MM.1S (cell line): ENCODE measurements around the gene DIP2C.

Source experiments
- DNase-seq: peaks from one replicate; pipeline ENCODE4 v3.0.0-alpha.2; 2015
- H2AFZ ChIP-seq: fragments of 300-600 bp; sonication (generic); 2 replicates; pipeline ENCODE4 v1.6.0; 2016; ENCODE audit warnings: antibody characterized with exemption, low read length
- H3F3A ChIP-seq: fragments of 300-600 bp; sonication (generic); 2 replicates; pipeline ENCODE4 v1.6.1; 2016; ENCODE audit warnings: mild to moderate bottlenecking, antibody characterized with exemption, low read length, moderate library complexity, mixed read lengths; ENCODE audit not compliant: insufficient read depth
- H3K27ac ChIP-seq: fragments of 300-600 bp; sonication (generic); 2 replicates; pipeline ENCODE4 v1.5.1; 2016; ENCODE audit warnings: mild to moderate bottlenecking, low read length
- H3K27me3 ChIP-seq: fragments of 300-600 bp; sonication (generic); replicated peaks from 2 replicates; pipeline ENCODE4 v1.6.0; 2016; ENCODE audit warnings: low read length; ENCODE audit not compliant: insufficient read depth
- H3K36me3 ChIP-seq: fragments of 300-600 bp; sonication (generic); replicated peaks from 2 replicates; pipeline ENCODE4 v1.6.1; 2016; ENCODE audit warnings: mild to moderate bottlenecking, low read length, mixed read lengths; ENCODE audit not compliant: insufficient read depth
- H3K4me1 ChIP-seq: fragments of 300-600 bp; sonication (generic); 2 replicates; pipeline ENCODE4 v1.6.1; 2016; ENCODE audit warnings: low read length, mixed read lengths
- H3K4me2 ChIP-seq: fragments of 300-600 bp; sonication (generic); 2 replicates; pipeline ENCODE4 v1.6.0; 2016; ENCODE audit warnings: low read depth, low read length
- H3K4me3 ChIP-seq: fragments of 300-600 bp; sonication (generic); 2 replicates; pipeline ENCODE4 v1.5.1; 2016; ENCODE audit warnings: low read length, mixed read lengths
- H3K79me2 ChIP-seq: fragments of 300-600 bp; sonication (generic); 2 replicates; pipeline ENCODE4 v1.6.1; 2016; ENCODE audit warnings: mixed run types, low read length, mixed read lengths
- H3K9ac ChIP-seq: fragments of 300-600 bp; sonication (generic); 2 replicates; pipeline ENCODE4 v1.6.1; 2016; ENCODE audit warnings: low read length, mixed read lengths
- H3K9me2 ChIP-seq: fragments of 300-600 bp; sonication (generic); replicated peaks from 2 replicates; pipeline ENCODE4 v1.6.1; 2016; ENCODE audit warnings: mild to moderate bottlenecking, low read length, mixed read lengths; ENCODE audit not compliant: insufficient read depth
- H3K9me3 ChIP-seq: fragments of 300-600 bp; sonication (generic); replicated peaks from 2 replicates; pipeline ENCODE4 v1.6.1; 2016; ENCODE audit warnings: mild to moderate bottlenecking, low read length, mixed read lengths; ENCODE audit not compliant: insufficient read depth
- H4K20me1 ChIP-seq: fragments of 300-600 bp; sonication (generic); 2 replicates; pipeline ENCODE4 v1.6.1; 2016; ENCODE audit warnings: mild to moderate bottlenecking, low read length, moderate library complexity, mixed read lengths; ENCODE audit not compliant: insufficient read depth
- CTCF ChIP-seq: fragments of 300-600 bp; sonication (generic); IDR thresholded peaks from 2 replicates; pipeline ENCODE4 v1.5.1; 2016; ENCODE audit warnings: antibody characterized with exemption, low read length, mixed read lengths
- EZH2 ChIP-seq: fragments of 300-600 bp; sonication (generic); optimal IDR thresholded peaks from 2 replicates; pipeline ENCODE3; 2017; ENCODE audit warnings: low read depth, mild to moderate bottlenecking, antibody characterized with exemption, low read length, mixed read lengths
- EZH2phosphoT487 ChIP-seq: fragments of 300-600 bp; sonication (generic); IDR thresholded peaks from 2 replicates; pipeline ENCODE4 v1.6.1; 2018; ENCODE audit warnings: antibody characterized with exemption, low read length

The DIP2C gene

GRCh38 chr10:416091-416515, 273.4 kb downstream of the DIP2C start:
- Histone ChIP-seq H3K27ac (no peak overlapping the region), H3K9ac (no peak overlapping the region), H3K9me2 (no peaks in the 10 kb centered on the region), H3K9me3 (no peaks in the 10 kb centered on the region), H3F3A (no peaks in the 10 kb centered on the region), H4K20me1 (no peaks in the 10 kb centered on the region), H3K4me3 (no peak overlapping the region), H2AFZ (no peak overlapping the region), H3K79me2 (no peaks in the 10 kb centered on the region), H3K27me3 (no peaks in the 10 kb centered on the region), H3K4me2 (no peak overlapping the region), H3K4me1 (no peaks in the 10 kb centered on the region), H3K36me3 (no peaks in the 10 kb centered on the region)
- 0 out of 2 replicates have a peak, but pooled peaks have one; percentile 3 for TF ChIP-seq CTCF
- TF ChIP-seq EZH2phosphoT487 = no peak
- no peak for DNase-seq

- H3K27ac ChIP-seq = no peak overlapping the region
- H3K9me2 ChIP-seq = no peaks in the 10 kb centered on the region
- H4K20me1 ChIP-seq = no peaks in the 10 kb centered on the region
- no peak for DNase-seq
- H3K4me1 ChIP-seq = no peaks in the 10 kb centered on the region
- no peak overlapping the region for H3K4me2 ChIP-seq
- no peaks in the 10 kb centered on the region for H3F3A ChIP-seq
- no peaks in the 10 kb centered on the region for H3K27me3 ChIP-seq
- H3K4me3 ChIP-seq = no peak overlapping the region
- H3K9ac ChIP-seq = no peak overlapping the region
- no peaks in the 10 kb centered on the region for H3K9me3 ChIP-seq
- H3K36me3 ChIP-seq = no peaks in the 10 kb centered on the region
- H3K79me2 ChIP-seq = no peaks in the 10 kb centered on the region
- TF ChIP-seq CTCF (no peak), EZH2 (no peak), EZH2phosphoT487 (no peak)
- no peak overlapping the region for H2AFZ ChIP-seq
Observed at GRCh38 chr10:413662-414071, 275.8 kb downstream of the DIP2C start.

GRCh38 chr10:412109-412508, 277.4 kb downstream of the DIP2C start:
- H3K27me3 ChIP-seq = no peaks in the 10 kb centered on the region
- H3K79me2 ChIP-seq = no peaks in the 10 kb centered on the region
- no peak overlapping the region for H3K4me3 ChIP-seq
- no peaks in the 10 kb centered on the region for H3K9me2 ChIP-seq
- no peak for DNase-seq
- no peak overlapping the region for H3K27ac ChIP-seq
- no peaks in the 10 kb centered on the region for H3F3A ChIP-seq
- no peak for TF ChIP-seq EZH2phosphoT487
- TF ChIP-seq CTCF = no peak
- no peak for TF ChIP-seq EZH2
- H2AFZ ChIP-seq = no peak overlapping the region
- no peak overlapping the region for H3K9ac ChIP-seq
- H4K20me1 ChIP-seq = no peaks in the 10 kb centered on the region
- H3K36me3 ChIP-seq = peaks cover 4% of the 10 kb centered on the region
- H3K9me3 ChIP-seq = no peaks in the 10 kb centered on the region
- no peaks in the 10 kb centered on the region for H3K4me1 ChIP-seq
- no peak overlapping the region for H3K4me2 ChIP-seq
